Tibial nerve (tissue), 3 donors: ENCODE results near the gene RBM33.

Experiments used
- CTCF ChIP-seq, 5 experiments: fragments of 200-600 bp in 3 of 5; fragments of 450-650 bp in 2 of 5; sonication (generic) in 3 of 5; IDR thresholded peaks; one replicate each; pipeline ENCODE4 v1.5.1; 2016 to 2019; ENCODE audit warnings: antibody characterized with exemption in 5 of 5, mild to moderate bottlenecking in 3 of 5, moderate library complexity in 2 of 5
- POLR2A ChIP-seq, 2 donors: fragments of 450-650 bp; IDR thresholded peaks; one replicate each; pipeline ENCODE4 v1.6.1; 2017; ENCODE audit warnings: antibody characterized with exemption in 2 of 2, mild to moderate bottlenecking in 2 of 2, moderate library complexity in 2 of 2

- TF ChIP-seq CTCF (IDR thresholded peaks at IDR 0.05) = no peak
- TF ChIP-seq POLR2A (IDR thresholded peaks at IDR 0.05) = no peak
Observed at GRCh38 chr7:155714702-155715101, 70.2 kb downstream of the RBM33 start.
